CD4-positive, alpha-beta memory T cell (primary cell): ENCODE results near the gene ZNRF4. TPM values are rescaled to one million over a fixed set of nuclear protein-coding genes. Genes with fewer than 3 reads are reported as not detected.
A peak's percentile ranks its signal among the peaks of the same experiment; 100 is the strongest.
"Not testable (repeated sequence)": the region's sequence is repeated elsewhere in the genome, so short reads cannot be mapped to it uniquely, and the experiment has no call there.

Experiments
- CTCF ChIA-PET: fragments of 350-600 bp; sonication (Branson Sonifier 250); formaldehyde crosslinking; loops from one replicate; lab custom pipeline; 2021; ENCODE audit warnings: inconsistent platforms; ENCODE audit not compliant: partially characterized antibody; lab: Charles Lee
- POLR2A ChIA-PET: fragments of 350-600 bp; sonication (Branson Sonifier 250); formaldehyde crosslinking; loops from one replicate; lab custom pipeline; 2021; ENCODE audit not compliant: partially characterized antibody; lab: Charles Lee
- DNase-seq, 5 donors: peaks; one replicate each; pipeline versions ENCODE4 v3.0.0 to v3.0.0-alpha.2; 2020 to 2022; ENCODE audit warnings: mixed read lengths in 1 of 5
- H3K27ac ChIP-seq: one replicate; pipeline ENCODE4 v1.7.0; 2013; ENCODE audit warnings: low read depth, low read length
- H3K27me3 ChIP-seq: 2 replicates; pipeline ENCODE4 v1.7.0; 2013; ENCODE audit warnings: mild to moderate bottlenecking, low read length, moderate library complexity; ENCODE audit not compliant: insufficient read depth
- H3K36me3 ChIP-seq: 2 replicates; pipeline ENCODE4 v1.7.0; 2013; ENCODE audit warnings: mild to moderate bottlenecking, low read length, moderate library complexity; ENCODE audit not compliant: insufficient read depth
- H3K4me1 ChIP-seq: 2 replicates; pipeline ENCODE4 v1.7.0; 2013; ENCODE audit warnings: mild to moderate bottlenecking, low read length, moderate library complexity; ENCODE audit not compliant: insufficient read depth
- H3K4me3 ChIP-seq, 2 donors: one replicate each; pipeline ENCODE4 v1.7.0; 2013; ENCODE audit warnings: low read length in 2 of 2, mild to moderate bottlenecking in 1 of 2
- H3K9me3 ChIP-seq, 2 donors: one replicate each; pipeline ENCODE4 v1.7.0; 2013; ENCODE audit warnings: low read length in 2 of 2, control low read depth in 1 of 2; ENCODE audit not compliant: control insufficient read depth in 1 of 2
- H3K27ac Mint-ChIP-seq, 7 donors: one replicate each; pipeline ENCODE4 v1.8.0; 2020 to 2021; ENCODE audit warnings: mixed read lengths in 7 of 7, mild to moderate bottlenecking in 6 of 7, inconsistent platforms in 3 of 7, moderate library complexity in 3 of 7
- H3K27me3 Mint-ChIP-seq, 2 donors: one replicate each; pipeline ENCODE4 v1.8.0; 2020 to 2021; ENCODE audit warnings: mixed read lengths in 2 of 2
- H3K36me3 Mint-ChIP-seq, 2 donors: one replicate each; pipeline ENCODE4 v1.8.0; 2020 to 2021; ENCODE audit warnings: mixed read lengths in 2 of 2, inconsistent platforms in 1 of 2, mild to moderate bottlenecking in 1 of 2
- H3K4me1 Mint-ChIP-seq, 4 donors: one replicate each; pipeline ENCODE4 v1.8.0; 2020 to 2021; ENCODE audit warnings: mixed read lengths in 4 of 4, mild to moderate bottlenecking in 1 of 4
- H3K4me3 Mint-ChIP-seq, 8 donors: one replicate each; pipeline ENCODE4 v1.8.0; 2020 to 2021; ENCODE audit warnings: mixed read lengths in 8 of 8, mild to moderate bottlenecking in 7 of 8, moderate library complexity in 6 of 8, inconsistent platforms in 3 of 8
- H3K9me3 Mint-ChIP-seq, 8 donors: one replicate each; pipeline ENCODE4 v1.8.0; 2020 to 2021; ENCODE audit warnings: mixed read lengths in 8 of 8, mild to moderate bottlenecking in 5 of 8, inconsistent platforms in 3 of 8, moderate library complexity in 1 of 8
- intact Hi-C: fragments of 100-400 bp; cut with micrococcal nuclease; formaldehyde crosslinking; loops from one replicate; pipeline ENCODE4 v1.15.1; 2023
- polyA plus RNA-seq, 2 donors: library from polyadenylated mRNA; unstranded; fragments of 300-500 nt; fragmentation: Illumina TruSeq; gene quantifications; one replicate each; pipeline ENCODE4 v1.2.3, GENCODE V29; 2021
- total RNA-seq, 2 experiments: library from RNA; stranded (reverse); gene quantifications; one replicate each; pipeline ENCODE4 v1.2.3, GENCODE V29; 2021

ZNRF4 gene
- total and polyA plus RNA-seq, 4 experiments from 2014 or later = not detected

DNA sequence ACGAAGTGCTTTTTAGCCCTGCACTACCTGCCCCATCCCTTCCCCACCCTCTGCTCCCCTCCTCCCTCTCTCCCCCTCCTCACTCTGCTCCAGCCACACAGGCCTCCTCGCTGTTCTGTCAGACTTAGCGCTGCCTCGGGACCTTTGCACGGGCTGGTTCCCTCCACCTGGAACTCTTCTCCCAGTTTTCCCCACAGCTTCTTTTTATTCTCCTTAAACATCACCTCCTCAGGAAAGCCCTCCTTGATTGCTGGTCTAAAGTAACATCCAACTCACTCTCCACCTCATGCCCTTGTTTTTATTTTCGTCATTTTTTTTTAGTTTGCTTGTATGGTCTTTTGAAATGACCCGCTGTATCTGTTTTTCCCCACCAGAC, 19.6 kb upstream of the ZNRF4 start:
- POLR2A ChIA-PET = no interaction called here
- Mint-ChIP-seq H3K27ac (peak overlapping the region in 1 of 7 donors; percentile 29), H3K27me3 (peaks cover 12 to 20% of the 10 kb centered on the region in 2 donors), H3K36me3 (no peaks in the 10 kb centered on the region), H3K9me3 (peaks cover 0 to 5% (median 2%) of the 10 kb centered on the region in 8 donors), H3K4me1 (no peaks in the 10 kb centered on the region), H3K4me3 (no peak overlapping the region)
- CTCF ChIA-PET = no interaction called here
- intact Hi-C loops = no loop called here
- Histone ChIP-seq H3K36me3 (no peaks in the 10 kb centered on the region), H3K27ac (no peak overlapping the region), H3K4me1 (no peaks in the 10 kb centered on the region), H3K4me3 (no peak overlapping the region), H3K9me3 (no peaks in the 10 kb centered on the region), H3K27me3 (no peaks in the 10 kb centered on the region)
- DNase-seq = no peak

DNA sequence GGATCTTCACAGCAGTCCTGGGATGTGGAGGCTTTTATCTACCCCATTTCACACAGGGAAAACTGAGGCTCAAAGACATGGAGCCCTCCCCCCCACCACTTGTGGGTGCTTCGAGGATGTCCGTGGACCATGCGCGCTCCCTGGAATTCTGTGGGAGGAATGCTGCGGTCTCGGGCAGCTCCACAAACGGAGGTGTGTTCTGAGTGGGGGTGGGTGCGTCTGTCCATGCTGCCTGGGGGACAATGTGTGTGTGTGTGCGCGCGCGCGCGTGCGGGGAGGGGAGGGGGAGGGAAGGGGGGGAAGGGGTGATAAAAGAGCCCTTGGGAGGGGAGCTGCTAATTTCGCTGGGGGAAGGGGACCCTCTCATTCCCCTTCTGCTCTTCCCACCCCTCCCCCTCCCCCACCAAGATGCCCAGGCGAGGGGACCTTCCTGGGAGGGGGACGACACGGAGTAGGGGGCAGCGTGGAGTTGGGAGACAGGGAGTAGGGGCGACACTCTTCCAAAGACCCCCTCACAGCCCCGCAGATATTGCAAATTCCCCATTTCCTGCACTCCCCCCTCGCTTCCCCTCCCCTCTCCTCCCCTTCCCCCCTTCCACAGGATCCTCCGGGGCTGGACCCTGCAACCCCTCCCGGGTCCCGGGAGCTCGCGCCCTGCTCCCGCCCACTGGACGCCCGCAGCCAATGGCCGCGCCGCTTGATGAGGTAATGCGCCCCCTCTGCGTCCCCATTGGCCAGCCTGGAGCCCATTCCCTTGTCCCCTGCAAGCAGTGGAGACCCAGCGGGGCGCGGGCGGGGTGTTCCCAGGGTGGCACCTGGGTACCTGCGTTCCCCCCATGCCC, 18.9 kb upstream of the ZNRF4 start:
- no peaks in the 10 kb centered on the region for H3K36me3 ChIP-seq
- H3K4me3 ChIP-seq = no peak overlapping the region
- H3K9me3 ChIP-seq = no peaks in the 10 kb centered on the region
- Mint-ChIP-seq H3K4me3 (no peak overlapping the region), H3K4me1 (no peaks in the 10 kb centered on the region), H3K27me3 (peaks cover 12 to 22% of the 10 kb centered on the region in 2 donors), H3K36me3 (no peaks in the 10 kb centered on the region), H3K27ac (no peak overlapping the region), H3K9me3 (peaks cover 0 to 5% (median 2%) of the 10 kb centered on the region in 8 donors)
- intact Hi-C loops = no loop called here
- POLR2A ChIA-PET = no interaction called here
- H3K27ac ChIP-seq = no peak overlapping the region
- no peak for DNase-seq
- no peaks in the 10 kb centered on the region for H3K27me3 ChIP-seq
- CTCF ChIA-PET = no interaction called here
- no peaks in the 10 kb centered on the region for H3K4me1 ChIP-seq

DNA sequence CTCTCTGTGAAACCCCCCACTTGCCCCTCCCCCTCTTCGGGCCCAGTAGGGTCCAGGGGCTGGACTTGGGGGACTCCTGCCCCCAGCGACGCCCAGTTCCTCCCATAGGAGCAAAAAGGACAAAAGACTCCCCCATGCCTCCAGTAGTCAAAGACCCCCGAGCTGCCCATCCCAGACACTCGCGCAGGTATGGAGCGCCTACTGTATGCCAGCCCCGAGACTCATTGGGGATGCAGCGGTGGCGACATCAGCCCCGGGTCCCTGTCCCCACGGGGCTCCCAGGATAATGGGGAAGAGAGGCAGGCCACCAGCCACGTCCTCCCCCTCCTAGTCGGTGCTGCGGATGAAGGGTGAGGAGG, 18.3 kb upstream of the ZNRF4 start:
- POLR2A ChIA-PET = no interaction called here
- CTCF ChIA-PET = no interaction called here
- Mint-ChIP-seq H3K9me3 (peaks cover 0 to 5% (median 2%) of the 10 kb centered on the region in 8 donors), H3K36me3 (no peaks in the 10 kb centered on the region), H3K4me3 (no peak overlapping the region), H3K27ac (no peak overlapping the region), H3K27me3 (peaks cover 12 to 22% of the 10 kb centered on the region in 2 donors), H3K4me1 (no peaks in the 10 kb centered on the region)
- intact Hi-C loops = no loop called here
- Histone ChIP-seq H3K9me3 (no peaks in the 10 kb centered on the region), H3K4me3 (no peak overlapping the region), H3K4me1 (no peaks in the 10 kb centered on the region), H3K27ac (no peak overlapping the region), H3K27me3 (no peaks in the 10 kb centered on the region), H3K36me3 (no peaks in the 10 kb centered on the region)
- no peak for DNase-seq

DNA sequence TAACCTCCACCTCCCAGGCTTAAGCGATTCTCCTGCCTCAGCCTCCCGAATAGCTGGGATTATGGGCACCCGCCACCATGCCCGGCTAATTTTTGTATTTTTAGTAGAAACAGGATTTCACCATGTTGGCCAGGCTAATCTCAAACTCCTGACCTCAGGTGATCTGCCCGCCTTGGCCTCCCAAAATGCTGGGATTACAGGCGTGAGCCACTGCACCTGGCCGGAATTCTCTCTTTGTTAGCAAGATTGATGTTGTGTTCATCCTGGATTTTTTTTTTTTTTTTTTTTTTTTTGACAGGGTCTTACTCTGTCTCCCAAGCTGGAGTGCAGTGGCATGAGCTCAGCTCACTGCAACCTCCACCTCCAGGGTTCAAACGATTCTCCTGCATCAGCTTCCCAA, 16.5 kb upstream of the ZNRF4 start:
- H3K27ac ChIP-seq, POLR2A ChIA-PET, H3K4me1 ChIP-seq, DNase-seq, H3K4me3 Mint-ChIP-seq, CTCF ChIA-PET, H3K27ac Mint-ChIP-seq, H3K4me1 Mint-ChIP-seq, H3K4me3 ChIP-seq, H3K36me3 Mint-ChIP-seq, intact Hi-C loops, H3K9me3 ChIP-seq, H3K9me3 Mint-ChIP-seq, H3K27me3 ChIP-seq, H3K36me3 ChIP-seq: not testable (repeated sequence)
- H3K27me3 Mint-ChIP-seq = peaks cover 16 to 22% of the 10 kb centered on the region in 2 donors

DNA sequence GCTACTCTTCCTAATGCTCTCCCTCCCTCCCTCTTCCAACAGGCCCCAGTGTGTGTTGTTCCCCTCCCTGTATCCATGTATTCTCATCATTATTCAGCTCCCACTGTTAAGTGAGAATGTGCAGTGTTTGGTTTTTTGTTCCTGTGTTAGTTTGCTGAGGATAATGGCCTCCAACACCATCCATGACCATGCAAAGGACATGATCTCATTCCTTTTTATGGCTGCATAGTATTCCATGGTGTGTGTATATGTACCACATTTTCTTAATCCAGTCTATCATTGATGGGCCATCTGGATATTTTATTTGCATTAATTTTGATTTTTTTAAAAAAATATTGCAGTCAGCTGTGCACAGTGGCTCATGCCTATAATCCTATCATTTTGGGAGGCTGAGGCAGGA, 15.8 kb upstream of the ZNRF4 start:
- H3K4me3 ChIP-seq = no peak overlapping the region
- Mint-ChIP-seq H3K9me3 (peaks cover 0 to 3% (median 2%) of the 10 kb centered on the region in 8 donors), H3K27ac (no peak overlapping the region), H3K4me1 (no peaks in the 10 kb centered on the region), H3K4me3 (no peak overlapping the region), H3K36me3 (no peaks in the 10 kb centered on the region), H3K27me3 (peaks cover 15 to 21% of the 10 kb centered on the region in 2 donors)
- H3K36me3 ChIP-seq = no peaks in the 10 kb centered on the region
- no peaks in the 10 kb centered on the region for H3K9me3 ChIP-seq
- intact Hi-C loops = no loop called here
- no peaks in the 10 kb centered on the region for H3K27me3 ChIP-seq
- H3K4me1 ChIP-seq = no peaks in the 10 kb centered on the region
- DNase-seq = no peak
- CTCF ChIA-PET = no interaction called here
- POLR2A ChIA-PET = no interaction called here
- no peak overlapping the region for H3K27ac ChIP-seq

DNA sequence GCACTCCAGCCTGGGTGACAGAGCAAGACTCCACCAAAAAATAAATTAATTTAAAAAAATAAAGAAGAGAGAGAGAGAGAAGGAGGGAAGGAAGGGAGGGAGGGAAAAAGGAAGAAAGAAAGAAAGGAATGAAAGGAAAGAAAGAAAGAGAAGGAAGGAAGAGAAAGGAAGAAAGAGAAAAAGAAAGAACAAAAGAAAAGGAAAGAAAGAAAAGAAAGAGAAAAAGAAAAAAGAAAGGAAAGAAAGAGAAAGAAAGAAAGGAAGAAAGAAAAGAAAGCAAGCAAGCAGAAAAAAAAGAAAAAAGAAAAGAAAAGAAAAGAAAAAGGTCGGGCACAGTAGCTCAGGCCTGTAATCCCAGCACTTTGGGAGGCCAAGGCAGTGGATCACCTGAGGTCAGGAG, 14.9 kb upstream of the ZNRF4 start:
- Histone ChIP-seq H3K27ac (no peak overlapping the region), H3K36me3 (no peaks in the 10 kb centered on the region), H3K4me1 (no peaks in the 10 kb centered on the region), H3K9me3 (no peaks in the 10 kb centered on the region), H3K4me3 (no peak overlapping the region), H3K27me3 (no peaks in the 10 kb centered on the region)
- Mint-ChIP-seq H3K9me3 (peaks cover 0 to 2% (median under 1%) of the 10 kb centered on the region in 8 donors), H3K4me1 (no peaks in the 10 kb centered on the region), H3K36me3 (no peaks in the 10 kb centered on the region), H3K27ac (no peak overlapping the region), H3K4me3 (no peak overlapping the region), H3K27me3 (peaks cover 14 to 20% of the 10 kb centered on the region in 2 donors)
- CTCF ChIA-PET = no interaction called here
- intact Hi-C loops = no loop called here
- POLR2A ChIA-PET = no interaction called here
- DNase-seq = no peak

DNA sequence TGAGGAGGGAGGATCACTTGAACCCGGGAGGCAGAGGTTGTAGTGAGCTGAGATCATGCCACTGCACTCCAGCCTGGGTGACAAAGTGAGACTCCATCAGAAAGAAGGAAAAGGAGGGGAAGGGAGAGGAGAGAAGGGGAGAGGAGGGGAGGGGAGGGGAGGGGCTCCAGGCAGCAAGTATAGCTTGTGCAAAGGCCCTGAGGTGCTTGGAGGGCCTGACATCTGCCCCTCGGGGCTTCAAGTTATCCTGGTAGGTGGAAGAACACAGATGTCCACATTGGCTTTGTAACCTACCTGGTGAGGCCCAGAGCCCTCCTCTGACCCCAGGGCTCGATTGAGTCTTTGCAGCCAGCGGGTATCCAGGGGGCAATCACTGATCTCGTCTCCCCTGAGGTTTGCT, 11.5 kb upstream of the ZNRF4 start:
- intact Hi-C loops = no loop called here
- CTCF ChIA-PET = no interaction called here
- H3K36me3 ChIP-seq = no peaks in the 10 kb centered on the region
- no peak for DNase-seq
- Mint-ChIP-seq H3K4me3 (no peak overlapping the region), H3K27me3 (peaks cover 18 to 20% of the 10 kb centered on the region in 2 donors), H3K36me3 (no peaks in the 10 kb centered on the region), H3K9me3 (peaks cover 0 to 3% (median 0%) of the 10 kb centered on the region in 8 donors), H3K4me1 (no peaks in the 10 kb centered on the region), H3K27ac (no peak overlapping the region)
- H3K9me3 ChIP-seq = no peaks in the 10 kb centered on the region
- H3K27me3 ChIP-seq = no peaks in the 10 kb centered on the region
- POLR2A ChIA-PET = no interaction called here
- no peak overlapping the region for H3K27ac ChIP-seq
- no peaks in the 10 kb centered on the region for H3K4me1 ChIP-seq
- no peak overlapping the region for H3K4me3 ChIP-seq
